ELF-1 (cell line): ENCODE data around the gene KIF18B.

Experiments used
- DNase-seq: peaks from one replicate; pipeline ENCODE4 v3.0.0-alpha.2; 2016; ENCODE audit warnings: low read depth, low spot score

The KIF18B gene

GRCh38 chr17:44905006-44906000, 42.3 kb downstream of the KIF18B start:
- no peak for DNase-seq

- DNase-seq = no peak
These were observed 43.3 kb downstream of the KIF18B start for GRCh38 chr17:44904001-44904984.

GRCh38 chr17:44903012-44903685, 44.4 kb downstream of the KIF18B start:
- no peak for DNase-seq

- no peak for DNase-seq
These were observed 45.3 kb downstream of the KIF18B start for GRCh38 chr17:44902135-44902760.

- no peak for DNase-seq
These were observed 46.1 kb downstream of the KIF18B start for GRCh38 chr17:44901411-44901921.

- DNase-seq = no peak
These were observed 46.7 kb downstream of the KIF18B start for GRCh38 chr17:44900894-44901293.

GRCh38 chr17:44899074-44899782, 48.3 kb downstream of the KIF18B start, which contains the start of gene EFTUD2:
Gene EFTUD2, minus strand, starts transcription at chr17:44899445. Its CDS starts 4,924 bp downstream, at chr17:44894521.
- peak; percentile 96 for DNase-seq

- DNase-seq = no peak
These were observed 48.9 kb downstream of the KIF18B start for GRCh38 chr17:44898768-44899073.

GRCh38 chr17:44894642-44895041, 52.9 kb downstream of the KIF18B start:
- DNase-seq = no peak

- DNase-seq = no peak
These were observed 55.3 kb downstream of the KIF18B start for GRCh38 chr17:44892250-44892649.

GRCh38 chr17:44889003-44889402, 58.6 kb downstream of the KIF18B start:
- DNase-seq = no peak

GRCh38 chr17:44887971-44888954, 59.3 kb downstream of the KIF18B start:
- DNase-seq = no peak

GRCh38 chr17:44887016-44887415, 60.6 kb downstream of the KIF18B start:
- DNase-seq = no peak

GRCh38 chr17:44884941-44885340, 62.6 kb downstream of the KIF18B start:
- DNase-seq = no peak

- no peak for DNase-seq
These were observed 66.4 kb downstream of the KIF18B start for GRCh38 chr17:44881145-44881544.

GRCh38 chr17:44880062-44880461, 67.5 kb downstream of the KIF18B start:
- DNase-seq = no peak

- no peak for DNase-seq
These were observed 68.2 kb downstream of the KIF18B start for GRCh38 chr17:44879376-44879775.

- no peak for DNase-seq
These were observed 68.8 kb downstream of the KIF18B start for GRCh38 chr17:44878627-44879221.

- no peak for DNase-seq
These were observed 70.5 kb downstream of the KIF18B start for GRCh38 chr17:44877121-44877520.
